HG03442 (cell line): Measurements from ENCODE around the gene MYL2.

Source experiments
- ATAC-seq: cut with Tn5 transposase; IDR thresholded peaks from one replicate; pipeline ENCODE4 v1.9.1; 2021; ENCODE audit warnings: mild to moderate bottlenecking, moderate library complexity; ENCODE audit not compliant: unreplicated experiment

MYL2 gene

DNA sequence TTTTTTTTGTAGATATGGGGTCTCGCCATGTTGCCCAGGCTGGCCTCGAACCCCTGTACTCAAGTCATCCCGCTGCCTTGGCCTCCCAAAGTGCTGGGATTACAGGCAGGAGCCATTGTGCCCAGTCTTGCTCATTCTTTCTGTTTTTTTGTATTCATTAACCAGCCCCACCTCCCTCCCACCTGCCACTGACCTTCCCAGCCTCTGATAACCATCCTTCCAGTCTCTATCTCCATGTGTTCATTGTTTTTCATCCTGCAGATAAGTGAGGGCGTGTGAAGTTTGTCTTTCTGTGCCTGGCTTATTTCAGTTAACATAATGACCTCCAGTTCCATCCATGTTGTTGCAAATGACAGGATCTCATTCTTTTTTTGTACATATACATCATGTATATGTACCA is 19.0 kb downstream of the MYL2 start:
- no peak for ATAC-seq

DNA sequence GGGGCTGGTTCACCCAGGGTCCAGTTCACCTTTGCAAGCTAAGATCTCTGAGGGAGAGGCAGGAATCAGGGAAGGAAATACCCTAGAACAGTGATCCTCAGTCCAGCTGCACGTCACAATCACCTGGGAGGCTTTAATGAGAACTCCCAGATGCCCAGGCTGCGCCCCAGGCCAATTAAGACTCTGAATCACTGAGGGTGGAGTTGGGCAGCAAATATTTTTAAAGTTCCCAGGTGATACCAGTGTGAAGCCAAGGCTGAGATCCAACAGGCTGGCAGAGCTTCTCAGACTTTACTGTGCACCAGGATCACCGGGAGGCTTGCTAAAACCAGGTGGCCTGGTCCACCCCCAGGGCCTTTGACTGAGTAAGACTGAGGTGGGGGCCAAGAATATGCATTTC is 23.8 kb downstream of the MYL2 start:
- ATAC-seq, result no peak

DNA sequence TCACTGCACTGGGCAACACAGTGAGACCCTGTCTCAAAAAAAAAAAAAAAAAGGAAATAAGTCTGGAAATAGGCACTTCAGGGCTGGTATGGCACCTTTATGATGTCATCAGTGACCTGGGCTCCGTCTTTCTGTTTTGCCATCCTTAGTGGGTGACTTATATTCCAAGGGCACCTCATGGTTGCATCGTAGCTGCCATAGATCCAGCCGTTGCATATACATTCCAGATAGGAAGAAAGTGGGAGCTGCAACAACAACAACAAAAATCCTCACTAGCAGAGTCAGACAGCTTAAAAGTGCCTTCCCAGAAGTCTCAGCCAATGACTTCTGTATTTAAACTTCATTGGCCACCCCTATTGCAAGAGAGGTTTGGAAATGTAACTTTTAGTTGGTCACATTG is 26.4 kb downstream of the MYL2 start:
- no peak for ATAC-seq

DNA sequence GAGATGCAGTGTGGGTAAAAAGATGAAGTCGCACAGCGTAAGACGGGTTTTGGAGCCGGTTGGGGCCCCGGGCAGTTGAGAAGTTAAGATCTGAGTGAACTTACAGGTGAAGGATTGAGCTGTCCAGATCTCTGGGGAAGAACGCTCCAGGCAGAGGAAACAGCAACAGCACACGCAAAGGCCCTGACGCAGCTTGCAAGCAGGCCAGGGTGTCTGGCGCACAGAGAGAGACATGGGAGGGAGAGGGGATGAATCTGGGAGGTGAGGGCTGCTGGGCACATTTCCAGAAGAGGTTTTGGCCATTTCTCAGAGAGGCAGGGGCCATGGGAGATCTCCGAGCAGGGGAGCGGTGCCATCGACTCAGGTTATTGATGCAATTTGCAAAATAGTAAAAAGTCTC is 31.0 kb downstream of the MYL2 start:
- no peak for ATAC-seq

DNA sequence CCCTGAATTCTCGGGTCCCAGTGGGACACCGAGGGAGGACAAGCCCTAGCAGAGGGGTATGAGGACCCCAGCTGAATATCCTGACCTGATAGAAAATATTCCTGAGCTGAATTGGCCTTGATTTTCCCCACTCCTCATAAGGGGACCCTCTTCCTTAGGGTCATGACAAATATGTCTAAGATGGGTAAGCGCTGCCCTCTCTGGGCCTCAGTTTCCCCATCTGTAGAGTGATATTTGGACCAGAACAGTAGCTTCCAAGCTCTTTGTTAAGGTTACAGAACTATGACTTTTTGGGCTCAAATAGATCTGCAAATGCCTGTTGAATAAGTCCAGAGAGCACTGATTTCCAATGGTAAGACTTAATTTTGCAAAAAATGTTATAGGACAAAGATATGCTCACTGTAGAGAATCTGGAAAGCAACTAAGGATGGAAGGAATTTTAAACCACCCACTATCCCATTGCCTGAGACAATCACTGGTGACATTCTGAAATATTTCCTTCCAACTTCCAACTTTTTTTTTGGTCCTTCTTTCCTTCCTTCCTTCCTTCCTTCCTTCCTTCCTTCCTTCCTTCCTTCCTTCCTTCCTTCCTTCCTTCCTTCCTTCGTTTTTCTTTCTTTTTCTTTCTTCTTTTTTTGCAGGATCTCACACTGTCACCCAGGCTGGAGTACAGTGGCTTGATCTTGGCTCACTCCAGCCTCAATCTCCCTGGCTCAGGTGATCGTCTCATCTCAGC is 32.0 kb downstream of the MYL2 start:
- ATAC-seq, result no peak

DNA sequence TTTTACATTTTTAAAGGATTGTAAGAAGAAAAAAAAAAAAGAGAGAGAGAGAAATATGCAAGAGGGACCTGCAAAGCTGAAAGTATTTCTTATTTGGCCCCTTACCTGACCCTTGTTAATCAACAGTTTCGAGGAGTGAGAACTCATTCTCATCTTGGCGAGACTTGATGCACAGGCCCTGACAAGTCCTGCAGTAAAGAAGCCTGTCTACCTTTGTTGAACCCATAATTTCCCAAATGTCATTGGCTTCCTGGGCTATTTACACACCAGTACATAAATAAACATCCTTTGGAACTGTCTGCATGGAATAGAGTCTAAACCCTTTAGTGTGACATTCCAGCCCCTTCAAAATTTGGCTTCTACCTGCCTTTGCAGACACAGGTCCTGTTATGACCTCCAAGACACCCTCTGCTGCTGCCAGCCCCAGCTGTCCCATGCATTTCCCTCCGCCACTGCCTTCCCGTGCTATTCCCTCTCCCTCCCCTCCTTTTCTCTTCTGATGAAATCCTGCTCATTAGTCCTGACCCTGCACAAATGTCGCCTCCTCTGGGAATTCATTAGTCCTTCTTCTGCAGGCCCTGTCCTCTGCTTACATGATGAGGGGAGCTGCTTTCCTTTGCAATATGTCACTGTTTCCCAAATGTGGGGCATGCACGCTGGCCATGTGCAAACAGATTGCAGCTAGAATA is 35.1 kb downstream of the MYL2 start:
- no peak for ATAC-seq

DNA sequence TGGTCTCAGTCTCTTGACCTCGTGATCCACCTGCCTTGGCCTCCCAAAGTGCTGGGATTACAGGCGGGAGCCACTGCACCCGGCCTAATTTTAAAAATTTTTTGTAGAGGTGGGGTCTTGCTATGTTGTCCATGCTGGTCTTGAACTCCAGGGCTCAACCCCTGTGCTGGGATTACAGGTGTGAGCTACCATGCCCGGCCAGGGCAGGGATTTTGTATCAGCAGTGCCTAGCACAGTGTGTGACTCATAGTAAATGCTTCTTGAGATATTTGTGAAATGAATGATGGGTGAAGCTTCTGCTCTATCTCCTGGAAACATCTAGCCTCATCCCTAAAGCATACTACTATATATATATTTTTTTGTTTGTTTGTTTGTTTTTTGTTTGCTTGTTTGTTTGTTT is 37.1 kb downstream of the MYL2 start:
- ATAC-seq, result no peak

DNA sequence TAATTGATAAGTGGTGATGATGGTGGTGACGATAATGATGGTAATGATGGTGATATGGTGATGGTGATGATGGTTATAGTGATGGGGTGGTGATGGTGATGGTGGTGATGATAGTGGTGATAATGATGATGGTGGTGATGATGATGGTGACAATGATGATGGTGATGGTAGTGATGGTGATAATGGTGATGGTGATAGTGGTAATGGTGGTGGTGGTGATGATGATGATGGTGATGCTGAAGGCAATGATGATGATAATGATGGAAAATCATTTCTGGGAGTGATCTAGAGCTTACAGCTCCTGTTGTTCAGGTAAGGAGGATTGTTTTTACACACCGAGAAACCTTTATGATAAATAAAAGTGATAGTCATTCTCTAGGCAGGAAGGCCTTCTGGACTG is 39.7 kb downstream of the MYL2 start:
- no peak for ATAC-seq

DNA sequence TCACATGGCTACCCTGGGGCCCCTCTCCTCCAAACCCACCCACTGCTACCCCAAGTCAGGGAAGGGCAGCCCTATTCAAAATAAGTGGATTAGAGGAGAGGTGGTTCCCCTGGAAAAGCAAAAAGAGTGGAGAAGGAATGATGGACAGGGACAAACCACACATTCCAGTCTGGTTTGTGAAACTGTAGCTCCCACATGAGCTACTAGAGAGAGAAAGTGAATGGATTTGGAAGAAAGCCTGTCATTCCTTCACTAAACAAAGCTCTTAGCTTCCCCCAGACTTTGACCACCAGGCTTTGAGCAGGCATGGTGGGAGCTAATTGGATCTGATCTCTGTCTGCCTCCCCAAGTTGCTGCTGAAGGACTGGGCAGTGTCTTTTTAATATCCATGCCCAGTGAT is 45.6 kb downstream of the MYL2 start:
- ATAC-seq, result no peak

DNA sequence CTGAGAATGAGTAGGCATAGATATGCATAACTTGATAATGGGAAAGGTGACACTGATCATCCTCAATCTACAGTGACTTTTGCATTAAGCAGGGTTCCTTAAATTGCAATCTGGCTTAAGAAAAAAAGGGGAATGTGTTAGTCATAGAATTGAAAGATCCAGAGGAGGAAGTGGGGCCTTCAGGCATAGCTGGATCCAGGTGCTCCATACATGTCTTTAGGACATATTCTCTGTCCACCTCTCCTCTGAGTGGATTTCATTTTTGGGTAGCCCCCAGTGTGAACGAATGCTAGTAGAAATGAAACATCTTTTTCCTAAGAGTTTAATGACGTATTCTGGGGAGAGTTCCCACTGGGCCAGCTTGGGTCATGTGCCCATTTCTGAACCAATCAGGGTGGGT is 46.0 kb downstream of the MYL2 start:
- ATAC-seq, result no peak

DNA sequence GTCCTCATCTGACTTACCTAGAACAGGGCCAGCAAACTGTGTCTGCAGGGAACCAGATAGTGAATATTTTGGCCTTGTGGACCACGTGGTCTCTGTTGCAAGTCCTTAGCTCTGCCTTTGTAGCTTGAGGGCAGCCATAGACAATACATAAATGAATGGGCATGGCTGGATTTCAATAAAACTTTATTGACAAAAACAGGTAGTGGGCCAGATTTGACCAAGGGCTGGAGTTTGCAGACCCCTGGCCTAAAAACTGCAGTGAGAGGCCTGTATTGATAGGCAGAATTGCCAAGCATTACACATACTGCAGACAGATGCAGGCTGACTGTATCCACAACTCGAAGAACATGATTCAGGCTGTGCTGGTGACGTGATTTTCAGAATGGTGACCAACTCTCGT is 48.3 kb downstream of the MYL2 start:
- ATAC-seq, result no peak

DNA sequence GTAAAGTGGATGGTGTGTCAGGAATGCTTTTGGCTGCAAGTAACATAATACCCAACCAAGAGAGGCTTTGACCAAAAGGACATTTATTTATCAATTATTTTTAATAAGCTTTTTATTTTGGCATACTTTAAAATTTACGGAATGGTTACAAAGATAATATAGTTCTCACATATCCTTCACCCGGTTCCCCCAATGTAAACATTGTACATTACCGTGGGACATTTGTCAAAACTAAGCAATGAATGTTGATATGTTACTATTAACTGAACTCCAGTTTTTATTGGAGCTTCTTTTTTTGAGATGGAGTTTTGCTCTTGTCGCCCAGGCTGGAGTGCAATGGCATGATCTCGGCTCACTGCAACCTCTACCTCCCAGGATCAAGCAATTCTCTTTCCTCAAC is 50.6 kb downstream of the MYL2 start:
- ATAC-seq, result no peak

DNA sequence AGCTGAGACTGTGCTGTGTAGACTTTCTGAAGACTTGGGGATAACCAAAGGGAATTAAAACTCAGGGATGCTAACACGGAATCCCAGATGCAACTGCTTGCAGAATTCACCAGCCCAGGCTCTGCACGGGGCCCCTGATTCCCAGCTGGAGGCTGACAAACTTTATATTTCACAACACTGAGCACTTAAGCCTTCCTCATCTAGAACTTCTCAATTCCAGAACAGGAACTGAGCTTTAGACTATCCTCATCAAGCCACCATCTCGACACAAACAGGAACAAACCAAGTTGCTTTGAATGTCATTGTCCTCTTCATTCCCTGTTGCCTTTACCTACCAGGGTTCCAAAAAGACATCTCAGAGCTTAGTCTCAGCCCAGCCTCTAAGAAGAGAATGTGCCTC is 51.4 kb downstream of the MYL2 start:
- ATAC-seq, result no peak

DNA sequence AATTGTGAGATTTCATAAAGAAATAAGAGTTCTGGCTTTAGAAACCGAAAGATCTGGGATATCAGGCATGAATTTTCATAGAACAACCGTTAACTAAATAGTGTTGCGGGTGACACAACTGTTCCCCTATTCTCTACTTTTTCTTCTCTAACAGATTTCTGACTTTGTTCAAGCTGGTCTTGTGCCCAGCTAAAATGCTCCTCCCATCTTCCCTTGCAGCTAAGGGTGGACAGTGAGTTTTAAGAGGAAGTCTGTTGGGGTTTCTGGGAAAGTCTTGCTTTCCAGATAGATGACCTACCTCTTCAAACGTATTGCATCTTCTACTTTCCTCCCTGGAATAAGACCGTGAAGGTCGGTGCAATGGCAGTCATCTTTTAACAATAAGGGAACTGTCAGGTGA is 54.9 kb downstream of the MYL2 start:
- no peak for ATAC-seq

DNA sequence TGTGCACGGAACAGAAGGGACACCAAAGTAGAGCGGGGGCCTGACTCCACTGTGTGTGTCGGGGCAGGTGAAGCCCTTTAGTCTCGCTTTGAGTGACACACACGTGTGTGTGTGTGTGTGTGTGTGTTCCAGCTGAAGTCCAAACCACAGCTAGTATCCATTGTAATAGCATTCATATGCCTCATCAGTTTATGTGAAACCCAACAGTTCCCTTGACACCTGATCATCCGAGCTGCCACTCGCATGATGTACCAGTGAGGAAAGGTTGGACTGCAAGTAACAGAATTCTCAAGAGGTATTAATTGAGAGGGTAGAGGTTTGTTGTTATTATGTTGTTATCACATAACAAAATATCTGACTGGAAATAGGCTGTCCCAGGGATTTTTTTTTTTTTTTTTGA is 57.2 kb downstream of the MYL2 start:
- ATAC-seq, result no peak

DNA sequence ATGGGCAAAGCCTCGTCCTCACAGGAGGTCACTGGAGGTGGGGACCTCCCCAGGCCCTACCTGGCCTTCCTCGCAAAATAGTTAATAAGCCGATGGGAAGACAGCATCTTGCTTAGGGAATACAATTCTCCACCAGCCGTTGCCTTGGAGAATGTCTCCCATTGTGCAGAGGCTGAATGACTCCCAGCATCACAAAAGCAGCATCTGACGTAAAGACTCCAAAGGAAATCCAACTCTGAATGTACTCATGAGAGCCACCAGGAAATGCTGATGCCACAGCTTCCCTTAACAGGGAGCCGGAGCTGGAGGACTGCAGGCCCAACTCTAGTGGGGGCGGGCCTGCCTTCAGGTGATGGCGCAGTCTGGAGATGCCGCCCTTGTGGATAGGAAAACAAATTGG is 58.0 kb downstream of the MYL2 start:
- ATAC-seq, result no peak

DNA sequence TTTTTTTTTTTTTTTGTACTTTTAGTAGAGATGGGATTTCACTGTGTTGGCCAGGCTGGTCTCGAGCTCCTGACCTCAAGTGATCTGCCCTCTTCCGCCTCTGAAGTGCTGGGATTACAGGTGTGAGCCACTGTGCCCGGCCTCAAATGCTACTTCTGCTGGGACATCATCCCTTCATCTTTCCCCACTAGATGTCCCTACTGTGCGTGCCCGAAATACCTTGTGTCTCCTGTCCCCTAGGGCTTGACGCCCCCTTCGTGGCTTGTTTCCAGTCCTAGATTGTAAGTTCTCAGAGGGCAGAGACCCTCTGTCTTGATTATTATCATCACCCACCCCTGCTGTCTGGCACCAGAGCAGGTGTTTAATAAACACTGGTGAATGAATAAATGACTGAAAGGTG is 58.6 kb downstream of the MYL2 start:
- ATAC-seq, result no peak
